Measurements from ENCODE around the gene PRRG4.
"Not testable (repeated sequence)": the region's sequence is repeated elsewhere in the genome, so short reads cannot be mapped to it uniquely, and the experiment has no call there.

PRRG4 gene

GRCh38 chr11:32885556-32885955 is 55.8 kb downstream of the PRRG4 start:
- no peak for DNase-seq (ENCODE audit: low read depth)

DNA sequence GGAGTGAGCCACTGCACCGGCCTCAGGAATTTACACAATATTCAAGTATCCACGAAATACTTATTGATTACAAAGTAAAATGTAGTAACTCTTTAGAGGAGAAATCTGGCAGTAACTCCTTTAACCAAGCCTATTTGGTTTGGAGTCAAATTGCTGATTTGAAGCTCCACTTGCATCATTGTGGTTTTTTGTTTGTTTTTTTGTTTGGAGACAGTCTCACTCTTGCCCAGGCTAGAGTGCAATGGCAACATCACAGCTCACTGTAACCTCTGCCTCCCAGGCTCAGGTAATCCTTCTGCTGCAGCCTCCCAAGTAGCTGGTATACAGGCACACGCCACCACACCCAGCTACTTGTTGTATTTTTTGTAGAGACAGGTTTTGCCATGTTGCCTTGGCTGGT is 56.5 kb downstream of the PRRG4 start:
- no peak for DNase-seq (ENCODE audit: low read depth)

DNA sequence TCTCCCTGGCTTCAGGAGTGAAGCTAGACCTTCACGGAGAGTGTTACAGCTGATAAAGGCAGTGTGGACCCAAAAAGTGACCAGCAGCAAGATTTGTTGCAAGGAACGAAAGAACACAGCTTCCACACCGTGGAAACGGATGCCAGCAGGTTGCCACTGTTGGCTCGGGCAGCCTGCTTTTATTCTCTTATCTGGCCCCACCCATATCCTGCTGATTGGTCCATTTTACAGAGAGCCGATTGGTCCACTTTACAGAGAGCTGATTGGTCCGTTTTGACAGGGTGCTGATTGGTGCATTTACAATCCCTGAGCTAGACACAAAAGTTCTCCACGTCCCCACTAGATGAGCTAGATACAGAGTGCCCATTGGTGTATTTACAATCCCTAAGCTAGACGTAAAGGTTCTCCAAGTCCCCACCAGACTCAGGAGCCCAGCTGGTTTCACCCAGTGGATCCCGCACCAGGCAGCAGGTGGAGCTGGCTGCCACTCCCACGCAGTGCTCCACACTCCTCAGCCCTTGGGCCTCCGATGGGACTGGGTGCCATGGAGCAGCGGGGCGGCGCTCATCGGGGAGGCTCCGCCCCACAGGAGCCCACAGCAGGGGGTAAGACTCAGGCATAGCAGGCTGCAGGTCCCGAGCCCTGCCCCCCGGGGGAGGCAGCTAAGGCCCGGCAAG is 58.1 kb downstream of the PRRG4 start:
- DNase-seq (ENCODE audit: low read depth): not testable (repeated sequence)

DNA sequence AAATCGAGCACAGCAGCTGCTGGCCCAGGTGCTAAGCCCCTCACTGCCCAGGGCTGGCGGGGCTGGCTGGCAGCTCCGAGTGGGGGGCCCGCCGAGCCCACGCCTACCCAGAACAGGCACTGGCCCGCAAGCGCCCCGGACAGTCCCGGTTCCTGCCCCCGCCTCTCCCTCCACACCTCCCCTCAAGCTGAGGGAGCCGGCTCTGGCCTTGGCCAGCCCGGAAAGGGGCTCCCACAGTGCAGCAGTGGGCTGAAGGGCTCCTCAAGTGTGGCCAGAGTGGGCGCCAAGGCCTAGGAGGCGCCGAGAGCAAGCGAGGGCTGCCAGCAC is 58.6 kb downstream of the PRRG4 start:
- not testable (repeated sequence) for DNase-seq (ENCODE audit: low read depth)

DNA sequence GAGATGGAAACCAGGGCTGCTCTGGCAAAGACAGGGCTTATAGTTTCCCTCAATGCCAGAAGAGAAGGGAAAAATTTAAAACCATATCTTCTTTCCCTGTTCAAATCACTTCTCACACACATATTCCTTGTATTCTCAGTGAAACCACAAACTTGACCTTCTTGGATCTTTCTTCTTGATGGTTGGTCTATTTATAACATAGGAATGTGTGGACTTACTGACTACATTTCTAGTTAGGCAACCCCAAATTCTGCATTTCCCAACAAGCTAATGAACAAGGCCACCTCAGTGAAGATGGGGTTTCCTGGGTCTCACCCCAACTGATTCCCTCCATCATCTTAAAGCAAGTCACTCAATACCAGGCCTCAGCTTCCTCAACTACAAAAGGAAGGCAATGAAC is 59.1 kb downstream of the PRRG4 start:
- DNase-seq (ENCODE audit: low read depth): no peak

DNA sequence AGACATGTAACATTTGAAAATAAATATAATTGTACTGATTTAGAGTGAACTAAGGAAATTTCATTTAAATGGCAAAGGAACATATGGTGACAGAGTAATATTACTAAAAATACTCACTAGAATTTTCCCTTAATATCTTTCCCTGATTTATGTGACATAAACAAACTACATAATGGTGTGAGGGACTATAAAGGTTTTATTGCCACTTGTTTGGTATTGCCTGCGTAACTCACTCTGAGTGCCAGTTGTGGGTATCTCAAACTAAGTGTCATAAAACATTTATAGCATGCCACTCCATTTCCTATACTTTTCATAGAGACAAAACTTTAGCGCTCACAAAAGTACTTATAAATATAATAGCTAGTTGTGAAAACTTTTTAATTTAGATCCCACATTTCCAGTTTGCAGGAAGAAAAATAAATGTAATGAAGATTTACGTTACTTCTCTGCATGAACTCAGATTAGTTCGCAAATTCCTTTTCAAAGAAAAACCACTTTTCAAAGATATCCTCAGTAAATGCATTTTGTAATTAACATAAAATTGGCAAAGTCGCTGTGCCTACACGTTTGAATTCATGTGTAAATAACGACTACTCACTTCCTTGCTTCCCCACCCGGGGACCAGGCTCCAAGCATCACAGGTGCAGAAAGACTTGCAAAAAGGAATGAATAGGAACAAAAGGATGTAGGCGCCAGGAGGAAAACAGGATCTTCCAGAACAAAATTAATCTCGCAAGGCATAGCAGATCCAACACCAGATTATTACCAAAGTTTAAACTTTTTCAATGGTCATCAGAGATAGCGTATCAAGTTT is 61.3 kb downstream of the PRRG4 start:
- no peak for DNase-seq (ENCODE audit: low read depth)

GRCh38 chr11:32891657-32892354 is 62.1 kb downstream of the PRRG4 start:
- no peak for DNase-seq (ENCODE audit: low read depth)

DNA sequence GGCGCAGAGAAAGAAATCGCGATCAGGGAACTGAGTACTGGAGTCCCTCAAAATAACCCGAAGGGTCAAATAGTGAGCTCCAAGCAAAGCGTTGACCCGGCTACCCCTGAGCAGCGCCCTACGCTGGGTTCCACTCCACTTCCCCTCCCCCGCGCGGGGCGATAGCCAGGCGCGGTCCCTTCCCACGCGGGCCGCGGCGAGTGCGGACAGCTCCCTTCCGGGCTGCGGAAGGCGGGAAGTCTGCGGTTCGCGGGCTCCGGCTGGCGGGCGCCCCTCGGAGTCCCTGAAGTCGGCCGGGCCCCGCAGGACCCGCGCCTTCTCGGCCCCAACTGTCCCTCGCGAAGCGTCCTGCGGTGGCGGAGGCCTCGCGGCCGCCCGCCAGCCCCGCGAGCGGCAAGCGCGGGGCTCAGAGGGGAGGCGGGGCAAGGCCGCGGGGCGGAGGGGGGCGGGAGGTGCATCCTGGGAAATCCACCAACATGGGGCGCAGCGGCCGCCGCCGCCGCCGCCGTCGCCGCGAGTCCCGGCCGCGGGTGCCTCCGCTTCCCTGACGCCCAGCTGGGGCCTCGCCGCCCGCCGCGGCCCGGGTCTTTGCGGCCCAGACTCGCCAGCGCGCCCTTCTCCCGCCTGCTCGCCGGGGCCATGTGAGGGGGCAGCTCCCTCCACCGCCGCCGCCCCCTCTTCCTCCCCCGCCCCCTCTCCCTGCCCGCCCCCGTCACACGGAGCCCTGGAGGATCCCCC is 62.8 kb downstream of the PRRG4 start, which contains the start of gene QSER1:
Gene QSER1, plus strand, starts transcription at position 457 of the 738 bp plus-strand sequence. CDS start 315 bp downstream, outside the sequence.
- DNase-seq (ENCODE audit: low read depth): no peak

DNA sequence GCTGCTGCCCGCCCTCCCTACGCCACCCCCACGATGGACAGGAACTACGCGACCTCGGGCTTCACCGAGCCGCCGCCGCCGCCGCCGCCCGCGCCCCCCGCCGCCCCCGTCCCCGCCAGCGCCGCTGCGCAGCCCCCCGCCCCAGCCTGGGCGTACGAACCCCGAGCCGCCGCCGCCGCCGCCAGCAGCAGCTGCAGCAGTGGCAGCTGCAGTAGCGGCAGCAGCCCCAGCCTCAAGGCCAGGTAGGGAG is 63.3 kb downstream of the PRRG4 start:
- no peak for DNase-seq (ENCODE audit: low read depth)

GRCh38 chr11:32893343-32894148 is 63.8 kb downstream of the PRRG4 start:
- DNase-seq (ENCODE audit: low read depth): no peak

DNA sequence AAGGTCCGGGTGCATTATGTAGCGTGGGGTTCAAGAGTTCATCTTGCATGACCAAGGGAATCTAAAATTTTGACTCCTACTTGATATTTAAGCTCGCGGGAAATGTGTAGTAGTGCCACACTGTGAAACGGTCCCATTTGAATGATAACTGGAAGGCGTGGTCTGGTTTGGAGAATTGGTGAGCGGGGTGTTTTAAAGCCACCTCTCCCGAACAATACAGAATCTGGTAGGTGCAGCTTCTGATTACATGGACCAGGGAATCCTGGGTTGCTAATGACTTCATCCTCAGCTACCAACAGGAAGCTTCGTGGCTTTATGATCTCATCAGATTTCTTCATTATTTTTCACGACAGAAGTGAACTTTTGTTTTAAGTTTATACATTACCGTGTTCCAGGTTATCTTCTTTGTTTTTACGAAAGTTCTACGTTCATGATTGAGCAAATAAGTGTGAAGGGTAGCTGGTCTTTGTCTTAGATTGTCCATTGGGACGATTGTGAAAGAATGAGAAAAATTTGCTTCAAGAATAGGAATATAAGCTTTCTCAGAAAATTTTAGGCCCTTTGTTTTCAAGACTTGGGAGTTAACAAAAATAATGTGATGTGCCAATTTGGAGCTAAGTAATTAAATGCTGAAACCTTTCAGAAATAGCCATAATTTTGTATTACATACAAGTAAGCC is 64.6 kb downstream of the PRRG4 start:
- DNase-seq (ENCODE audit: low read depth): peak; percentile 64

- no peak for DNase-seq (ENCODE audit: low read depth)
Observed at GRCh38 chr11:32894921-32895320, 65.2 kb downstream of the PRRG4 start.

- no peak for DNase-seq (ENCODE audit: low read depth)
Observed at GRCh38 chr11:32895471-32895870, 65.7 kb downstream of the PRRG4 start.

- DNase-seq (ENCODE audit: low read depth): no peak
Observed at GRCh38 chr11:32897103-32897502, 67.4 kb downstream of the PRRG4 start.

- no peak for DNase-seq (ENCODE audit: low read depth)
Observed at GRCh38 chr11:32899438-32899837, 69.7 kb downstream of the PRRG4 start.

DNA sequence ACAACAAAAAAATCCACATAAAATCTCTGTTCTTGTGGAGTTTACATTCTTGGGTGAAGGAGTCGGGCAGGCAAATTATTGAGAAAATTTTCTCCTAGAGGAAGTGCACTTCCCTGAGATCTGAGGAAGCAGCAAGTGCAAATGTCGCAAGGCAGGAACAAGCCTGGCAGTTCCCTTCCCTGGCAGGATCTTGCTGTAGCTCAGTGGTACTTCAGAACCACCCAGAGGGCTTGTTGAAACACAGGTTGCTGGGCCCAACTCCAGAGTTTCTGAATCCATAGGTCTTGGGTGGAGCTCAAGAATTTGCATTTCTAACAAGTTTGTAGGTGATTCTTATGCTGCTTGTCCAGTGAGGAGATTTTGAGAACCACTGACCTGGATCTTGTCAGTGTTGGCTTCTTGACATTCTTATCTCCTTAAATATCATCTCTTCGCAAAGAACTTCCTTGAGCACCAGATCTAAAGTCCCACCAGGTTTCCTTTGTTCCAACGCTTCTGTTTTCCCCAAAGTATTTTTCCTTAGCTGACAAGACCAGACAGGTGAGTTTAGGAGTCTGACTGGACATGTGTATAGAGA is 72.5 kb downstream of the PRRG4 start:
- no peak for DNase-seq (ENCODE audit: low read depth)

DNA sequence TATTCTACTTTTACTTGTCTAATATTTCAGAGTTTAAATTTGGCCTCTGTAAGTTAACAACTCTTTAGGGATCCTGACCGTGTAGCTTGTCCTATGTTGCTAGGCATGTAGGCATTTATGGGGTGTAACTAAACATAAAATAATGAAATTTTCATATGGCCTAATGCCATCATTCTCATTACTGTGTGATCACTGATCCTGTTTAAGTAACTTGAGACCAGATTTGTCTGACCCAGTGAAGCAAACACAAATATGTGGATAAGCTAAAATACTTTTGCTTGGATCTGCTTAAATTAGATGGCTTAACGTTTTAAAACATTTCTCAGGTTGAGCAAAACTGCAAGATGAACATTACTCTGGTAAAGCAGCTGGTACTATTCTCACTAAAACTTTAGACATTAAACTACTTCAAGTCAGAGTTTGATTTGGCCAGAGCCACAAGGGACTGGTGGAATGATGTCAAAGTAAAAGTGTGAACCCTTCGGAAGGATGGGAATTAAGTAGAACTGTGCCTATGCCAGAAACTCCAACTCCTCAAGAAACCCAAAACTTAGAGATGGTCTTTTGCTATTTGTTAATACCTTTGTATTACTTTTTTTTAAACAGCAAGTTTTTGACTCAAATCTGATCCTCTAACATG is 75.4 kb downstream of the PRRG4 start:
- DNase-seq (ENCODE audit: low read depth): no peak

All from HS-27A (cell line).